RWPE1 (cell line): ENCODE measurements around the gene HOOK1.
"Not testable (repeated sequence)": the region's sequence is repeated elsewhere in the genome, so short reads cannot be mapped to it uniquely, and the experiment has no call there.

Source experiments
- CTCF ChIA-PET: fragments of 350-600 bp; sonication (Branson Sonifier 250); formaldehyde crosslinking; extraction: SDS; loops from one replicate; lab custom pipeline; 2021; lab: Yijun Ruan, JAX
- POLR2A ChIA-PET: fragments of 400-600 bp; formaldehyde crosslinking; extraction: SDS; loops from one replicate; lab custom pipeline; 2020; ENCODE audit warnings: antibody characterized with exemption; ENCODE audit not compliant: low non-redundant PET; lab: Yijun Ruan, JAX
- DNase-seq: peaks from one replicate; pipeline ENCODE4 v3.0.0; 2012; ENCODE audit warnings: low spot score
- H3K27ac ChIP-seq: fragments of 450-650 bp; 2 replicates; pipeline ENCODE4 v1.5.1; 2017
- TF ChIP-seq, protein P1 (sequence below): fragments of 450-650 bp; conservative IDR thresholded peaks from 2 replicates; pipeline ENCODE4 v1.5.1; 2017; ENCODE audit warnings: low read depth, mild to moderate bottlenecking

HOOK1 gene

DNA sequence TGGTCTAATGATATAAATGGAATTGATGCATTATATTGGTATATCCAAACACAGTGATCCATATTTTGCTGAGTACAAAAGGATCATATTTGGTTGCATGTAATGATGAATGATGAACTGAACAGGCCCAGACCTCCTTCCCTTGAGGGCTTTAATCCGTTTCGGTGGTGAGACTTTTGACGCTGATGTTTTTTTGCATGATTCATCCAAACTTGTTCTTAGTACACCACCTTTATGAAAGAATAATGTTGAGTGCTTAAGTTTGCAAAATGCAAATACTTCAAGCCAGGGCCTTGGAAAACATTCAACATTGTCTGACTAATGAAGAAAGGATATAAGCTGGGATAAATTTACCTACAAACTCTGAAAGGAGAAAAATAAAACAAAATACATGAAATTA, 19.2 kb downstream of the HOOK1 start:
- ChIA-PET POLR2A (no interaction called here), CTCF (interaction anchor here (0.7 to 0.8 kb wide), 2 partner anchors 75 to 1209 kb away, joined by 3 to 4 read pairs; no protein-coding TSS in a partner anchor)

GRCh38 chr1:59837857-59838256, 23.1 kb downstream of the HOOK1 start:
- H3K27ac ChIP-seq, POLR2A ChIA-PET, CTCF ChIA-PET, DNase-seq: not testable (repeated sequence)

More for the DNA sequence above, 19.2 kb downstream of the HOOK1 start:
- TF ChIP-seq, protein P1, sequence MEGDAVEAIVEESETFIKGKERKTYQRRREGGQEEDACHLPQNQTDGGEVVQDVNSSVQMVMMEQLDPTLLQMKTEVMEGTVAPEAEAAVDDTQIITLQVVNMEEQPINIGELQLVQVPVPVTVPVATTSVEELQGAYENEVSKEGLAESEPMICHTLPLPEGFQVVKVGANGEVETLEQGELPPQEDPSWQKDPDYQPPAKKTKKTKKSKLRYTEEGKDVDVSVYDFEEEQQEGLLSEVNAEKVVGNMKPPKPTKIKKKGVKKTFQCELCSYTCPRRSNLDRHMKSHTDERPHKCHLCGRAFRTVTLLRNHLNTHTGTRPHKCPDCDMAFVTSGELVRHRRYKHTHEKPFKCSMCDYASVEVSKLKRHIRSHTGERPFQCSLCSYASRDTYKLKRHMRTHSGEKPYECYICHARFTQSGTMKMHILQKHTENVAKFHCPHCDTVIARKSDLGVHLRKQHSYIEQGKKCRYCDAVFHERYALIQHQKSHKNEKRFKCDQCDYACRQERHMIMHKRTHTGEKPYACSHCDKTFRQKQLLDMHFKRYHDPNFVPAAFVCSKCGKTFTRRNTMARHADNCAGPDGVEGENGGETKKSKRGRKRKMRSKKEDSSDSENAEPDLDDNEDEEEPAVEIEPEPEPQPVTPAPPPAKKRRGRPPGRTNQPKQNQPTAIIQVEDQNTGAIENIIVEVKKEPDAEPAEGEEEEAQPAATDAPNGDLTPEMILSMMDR, result no peak
- peak; percentile 34 for DNase-seq
- no peak overlapping the region for H3K27ac ChIP-seq

- CTCF ChIA-PET, result interaction anchor here (0.9 kb wide), 1 partner anchor 103 kb away, joined by 3 read pairs; no protein-coding TSS in a partner anchor
- no peak for DNase-seq
- TF ChIP-seq, protein P1, result no peak
- POLR2A ChIA-PET, result no interaction called here
- H3K27ac ChIP-seq, result no peak overlapping the region
Observed at GRCh38 chr1:59845091-59845490, 30.3 kb downstream of the HOOK1 start.

GRCh38 chr1:59846209-59846894, 31.6 kb downstream of the HOOK1 start:
- no peak overlapping the region for H3K27ac ChIP-seq
- ChIA-PET CTCF (no interaction called here), POLR2A (no interaction called here)
- TF ChIP-seq, protein P1, result no peak
- no peak for DNase-seq

GRCh38 chr1:59846895-59847282, 32.1 kb downstream of the HOOK1 start:
- DNase-seq, result no peak
- ChIA-PET POLR2A (no interaction called here), CTCF (no interaction called here)
- TF ChIP-seq, protein P1, result no peak
- H3K27ac ChIP-seq, result no peak overlapping the region

GRCh38 chr1:59852117-59852516, 37.4 kb downstream of the HOOK1 start:
- ChIA-PET POLR2A (no interaction called here), CTCF (no interaction called here)
- TF ChIP-seq, protein P1, result no peak
- no peak for DNase-seq
- no peak overlapping the region for H3K27ac ChIP-seq

DNA sequence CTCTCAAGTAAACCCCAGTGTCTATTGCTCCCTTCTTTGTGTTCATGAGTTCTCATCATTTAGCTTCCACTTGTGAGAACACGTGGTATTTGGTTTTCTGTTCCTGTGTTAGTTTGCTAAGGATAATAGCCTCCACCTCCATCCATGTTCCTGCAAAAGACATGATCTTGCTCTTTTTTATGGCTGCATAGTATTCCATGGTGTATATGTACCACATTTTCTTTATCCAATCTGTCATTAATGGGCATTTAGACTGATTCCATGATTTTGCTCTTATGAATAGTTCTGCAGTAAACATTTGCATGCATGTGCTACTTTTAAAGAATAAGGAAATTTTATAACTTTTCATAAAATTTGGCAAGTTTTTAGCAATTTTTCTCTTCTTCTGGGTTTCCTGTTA, 40.5 kb downstream of the HOOK1 start:
- H3K27ac ChIP-seq, result not testable (repeated sequence)

More for the DNA sequence above, 40.5 kb downstream of the HOOK1 start:
- DNase-seq, CTCF ChIA-PET, POLR2A ChIA-PET: not testable (repeated sequence)
